Muscle layer of duodenum (tissue), 2 donors: ENCODE data around the gene MYH7.
"Not testable (repeated sequence)": the region's sequence is repeated elsewhere in the genome, so short reads cannot be mapped to it uniquely, and the experiment has no call there.

ENCODE experiments used
- H3K27ac ChIP-seq: one replicate; pipeline ENCODE4 v1.7.0; 2013; ENCODE audit warnings: mild to moderate bottlenecking, low read length
- H3K27me3 ChIP-seq: one replicate; pipeline ENCODE4 v1.7.0; 2013; ENCODE audit warnings: low read depth, mild to moderate bottlenecking, control low read depth, low read length
- H3K36me3 ChIP-seq, 2 donors: one replicate each; pipeline ENCODE4 v1.7.0; 2013; ENCODE audit warnings: low read length in 2 of 2, control low read depth in 1 of 2, mild to moderate bottlenecking in 1 of 2; ENCODE audit not compliant: insufficient read depth in 2 of 2, control insufficient read depth in 1 of 2
- H3K4me1 ChIP-seq, 2 donors: one replicate each; pipeline ENCODE4 v1.7.0; 2013; ENCODE audit warnings: low read length in 2 of 2, mild to moderate bottlenecking in 2 of 2, control low read depth in 1 of 2, moderate library complexity in 1 of 2; ENCODE audit not compliant: insufficient read depth in 2 of 2, control insufficient read depth in 1 of 2
- H3K4me3 ChIP-seq, 2 donors: one replicate each; pipeline ENCODE4 v1.7.0; 2013; ENCODE audit warnings: low read length in 2 of 2, low read depth in 1 of 2, mild to moderate bottlenecking in 1 of 2
- H3K9me3 ChIP-seq, 2 donors: one replicate each; pipeline ENCODE4 v1.7.0; 2013; ENCODE audit warnings: low read length in 2 of 2, control low read depth in 1 of 2, mild to moderate bottlenecking in 1 of 2; ENCODE audit not compliant: control insufficient read depth in 1 of 2
- donor health status: healthy.

The MYH7 gene

DNA sequence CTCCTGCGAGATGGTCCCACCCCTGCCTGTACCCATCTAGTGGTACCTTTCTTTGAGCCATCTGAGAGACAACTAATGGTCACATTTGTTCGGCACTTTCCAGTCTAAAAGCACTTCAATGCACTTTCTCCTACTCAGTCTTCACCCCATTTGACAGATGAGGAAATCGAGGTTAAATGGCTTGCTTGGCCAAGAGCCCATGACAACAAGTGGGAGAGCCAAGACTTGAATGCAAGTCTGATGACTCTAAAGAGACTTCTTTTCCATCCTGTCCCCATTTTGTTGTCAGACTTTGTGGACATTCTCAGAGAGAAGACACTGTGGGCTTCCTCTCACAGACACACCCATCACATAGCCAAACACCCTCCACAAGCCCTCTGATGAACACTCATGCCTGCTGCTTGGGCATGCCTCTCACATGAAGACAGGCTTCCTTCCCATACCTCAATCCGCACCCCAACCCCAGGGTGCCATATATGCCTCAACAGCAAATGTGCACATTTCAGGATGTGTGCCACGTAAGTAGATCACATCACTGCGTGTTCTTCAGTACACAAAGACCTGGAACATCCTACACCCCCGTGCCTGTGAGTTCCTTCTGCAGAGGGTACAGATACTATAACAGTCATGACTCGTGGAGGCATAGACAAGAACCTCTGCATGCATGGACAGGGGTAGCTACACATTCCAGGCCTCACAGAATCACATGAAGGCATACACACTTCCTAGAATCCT lies 805 bp downstream of the MYH7 start:
- peaks cover 0 to 22% of the 10 kb centered on the region in 2 donors for H3K4me1 ChIP-seq
- no peak overlapping the region for H3K27ac ChIP-seq
- no peaks in the 10 kb centered on the region for H3K9me3 ChIP-seq
- no peaks in the 10 kb centered on the region for H3K36me3 ChIP-seq
- no peak overlapping the region for H3K4me3 ChIP-seq
- no peaks in the 10 kb centered on the region for H3K27me3 ChIP-seq

DNA sequence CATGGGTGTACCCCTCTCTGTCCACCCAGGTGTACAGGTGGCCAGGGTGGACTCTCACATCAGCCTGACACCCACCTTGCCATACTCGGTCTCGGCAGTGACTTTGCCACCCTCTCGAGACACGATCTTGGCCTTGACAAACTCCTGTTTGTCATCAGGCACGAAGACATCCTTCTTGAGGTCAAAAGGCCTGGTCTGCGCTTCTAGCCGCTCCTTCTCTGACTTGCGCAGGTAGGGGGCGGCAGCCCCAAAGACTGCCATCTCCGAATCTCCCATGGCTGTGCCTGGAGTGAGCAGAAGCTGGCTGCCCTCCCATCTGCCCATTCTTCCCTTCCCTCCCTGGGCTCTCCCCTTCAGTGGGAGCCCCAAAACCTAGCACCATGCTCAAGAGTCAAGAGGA lies 2.0 kb downstream of the MYH7 start:
- Histone ChIP-seq H3K36me3 (no peaks in the 10 kb centered on the region), H3K27me3 (no peaks in the 10 kb centered on the region), H3K4me1 (peaks cover 0 to 22% of the 10 kb centered on the region in 2 donors), H3K4me3 (no peak overlapping the region), H3K27ac (no peak overlapping the region), H3K9me3 (no peaks in the 10 kb centered on the region)

DNA sequence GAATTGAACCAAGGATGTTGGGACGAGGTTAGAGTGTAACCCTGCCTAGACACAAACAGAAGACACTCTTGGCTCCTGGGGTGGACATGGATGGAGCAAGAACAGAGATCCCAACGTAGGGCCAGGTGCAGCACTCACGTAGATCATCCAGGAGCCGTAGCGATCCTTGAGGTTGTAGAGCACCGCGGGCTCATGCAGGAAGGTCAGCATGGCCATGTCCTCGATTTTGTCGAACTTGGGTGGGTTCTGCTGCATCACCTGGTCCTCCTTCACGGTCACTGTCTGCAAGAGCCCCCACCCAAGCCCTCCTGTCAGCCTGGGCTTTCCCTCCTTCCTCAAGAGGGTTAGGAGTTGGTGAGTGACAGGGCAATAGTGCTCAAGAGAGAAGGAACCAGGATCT lies 2.5 kb downstream of the MYH7 start:
- H3K27ac ChIP-seq, result no peak overlapping the region

DNA sequence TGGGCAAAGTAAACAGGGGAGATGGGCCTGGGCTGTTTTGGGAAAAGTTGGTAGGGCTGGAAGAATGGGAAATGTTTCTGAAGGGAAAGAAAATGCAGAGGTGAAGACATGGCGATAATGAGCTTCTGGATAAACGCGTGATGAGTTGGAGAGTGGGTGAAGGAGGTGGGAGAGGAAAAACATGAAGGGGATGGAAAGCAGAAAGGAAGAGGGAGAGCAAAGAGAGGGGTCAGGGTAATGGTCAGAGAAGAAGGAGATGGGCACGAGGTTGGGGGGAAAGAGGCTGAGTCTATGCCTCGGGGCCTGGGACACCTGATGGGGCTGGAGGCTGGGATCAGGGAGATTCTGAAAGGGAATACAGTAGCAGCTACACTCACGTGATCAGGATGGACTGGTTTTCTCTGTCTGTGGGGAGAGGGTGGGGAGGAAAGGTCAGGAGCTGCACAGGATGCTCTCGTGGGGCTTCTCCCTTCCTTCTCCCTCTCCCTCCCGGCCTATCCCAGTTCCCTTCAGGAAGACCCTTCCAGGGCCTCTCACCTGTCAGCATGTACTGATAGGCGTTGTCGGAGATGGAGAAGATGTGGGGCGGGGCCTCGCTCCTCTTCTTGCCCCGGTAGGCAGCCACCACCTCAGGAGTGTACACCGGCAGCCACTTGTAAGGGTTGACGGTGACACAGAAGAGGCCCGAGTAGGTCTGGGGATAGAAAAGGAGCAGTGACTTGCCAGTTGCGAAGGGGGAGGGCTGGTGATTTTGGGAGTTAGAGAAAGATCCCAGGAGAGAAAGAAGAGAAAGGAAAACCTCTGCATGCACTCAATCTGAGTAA lies 3.1 kb downstream of the MYH7 start:
- H3K27me3 ChIP-seq, result no peaks in the 10 kb centered on the region
- no peak overlapping the region for H3K27ac ChIP-seq
- H3K9me3 ChIP-seq, result no peaks in the 10 kb centered on the region
- H3K36me3 ChIP-seq, result no peaks in the 10 kb centered on the region
- H3K4me1 ChIP-seq, result peaks cover 0 to 20% of the 10 kb centered on the region in 2 donors
- H3K4me3 ChIP-seq, result no peak overlapping the region

More for the DNA sequence above, 2.5 kb downstream of the MYH7 start:
- Histone ChIP-seq H3K4me3 (no peak overlapping the region), H3K27me3 (no peaks in the 10 kb centered on the region), H3K36me3 (no peaks in the 10 kb centered on the region), H3K9me3 (no peaks in the 10 kb centered on the region), H3K4me1 (peaks cover 0 to 22% of the 10 kb centered on the region in 2 donors)

GRCh38 chr14:23431486-23431885 lies 4.0 kb downstream of the MYH7 start:
- no peaks in the 10 kb centered on the region for H3K27me3 ChIP-seq
- no peaks in the 10 kb centered on the region for H3K9me3 ChIP-seq
- H3K4me1 ChIP-seq, result peaks cover 0 to 12% of the 10 kb centered on the region in 2 donors
- no peak overlapping the region for H3K27ac ChIP-seq
- no peak overlapping the region for H3K4me3 ChIP-seq
- no peaks in the 10 kb centered on the region for H3K36me3 ChIP-seq

- peaks cover 0 to 4% of the 10 kb centered on the region in 2 donors for H3K4me1 ChIP-seq
- H3K36me3 ChIP-seq, result no peaks in the 10 kb centered on the region
- H3K9me3 ChIP-seq, result no peaks in the 10 kb centered on the region
- no peak overlapping the region for H3K4me3 ChIP-seq
- H3K27me3 ChIP-seq, result no peaks in the 10 kb centered on the region
- no peak overlapping the region for H3K27ac ChIP-seq
Observed at GRCh38 chr14:23430723-23431085, 4.8 kb downstream of the MYH7 start.

DNA sequence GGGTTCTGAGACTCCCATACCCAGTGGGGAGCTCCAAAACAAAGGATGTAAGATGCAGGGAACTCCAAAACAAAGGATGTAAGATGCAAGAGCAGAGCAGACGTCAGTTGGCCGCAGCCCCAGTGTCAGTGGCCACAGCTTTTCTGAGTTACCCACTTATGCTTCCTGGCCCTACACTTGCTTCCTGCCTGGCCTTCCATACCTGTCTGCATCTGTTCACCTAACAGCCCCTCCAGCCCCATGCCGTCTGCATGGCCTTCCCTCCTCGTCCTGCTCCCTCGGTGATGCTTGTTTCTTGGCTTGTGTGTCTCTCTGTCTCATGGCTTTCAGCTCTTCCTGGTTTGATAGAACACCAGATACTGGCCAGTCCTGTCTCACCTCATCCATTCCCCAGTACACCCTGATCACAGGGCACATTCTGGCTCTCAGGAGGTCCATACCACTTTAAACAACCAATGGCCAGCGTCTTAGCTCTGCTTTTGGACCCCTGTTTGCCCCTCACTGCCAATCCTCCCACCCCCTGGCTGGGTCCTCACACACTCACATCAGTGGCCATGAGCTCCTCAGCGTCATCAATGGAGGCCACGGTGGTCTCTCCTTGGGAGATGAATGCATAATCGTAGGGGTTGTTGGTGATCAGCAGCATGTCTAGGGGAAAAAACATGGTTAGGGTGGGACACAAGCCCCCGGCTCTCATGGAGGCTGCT lies 5.3 kb downstream of the MYH7 start:
- no peaks in the 10 kb centered on the region for H3K9me3 ChIP-seq
- no peaks in the 10 kb centered on the region for H3K27me3 ChIP-seq
- H3K4me1 ChIP-seq, result no peaks in the 10 kb centered on the region
- no peak overlapping the region for H3K27ac ChIP-seq
- H3K4me3 ChIP-seq, result no peak overlapping the region
- no peaks in the 10 kb centered on the region for H3K36me3 ChIP-seq

- no peak overlapping the region for H3K4me3 ChIP-seq
- no peaks in the 10 kb centered on the region for H3K36me3 ChIP-seq
Observed at GRCh38 chr14:23428686-23429495, 6.6 kb downstream of the MYH7 start.

DNA sequence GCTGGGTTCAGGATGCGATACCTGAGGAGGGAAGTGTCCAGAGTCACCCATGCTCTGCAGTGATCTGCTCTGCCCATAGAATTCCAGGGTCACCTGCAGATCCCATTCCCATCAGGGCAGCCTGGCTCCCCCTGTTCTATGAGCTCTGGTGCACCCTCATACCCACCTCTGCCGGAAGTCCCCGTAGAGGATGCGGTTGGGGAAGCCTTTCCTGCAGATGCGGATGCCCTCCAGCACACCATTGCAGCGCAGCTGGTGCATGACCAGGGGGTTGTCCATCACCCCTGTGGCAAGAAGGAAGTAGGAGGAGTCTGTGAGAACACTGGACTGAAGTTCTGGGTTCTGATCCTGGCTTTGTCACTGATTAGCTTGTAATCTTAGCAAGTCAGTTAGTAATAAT lies 9.7 kb downstream of the MYH7 start:
- not testable (repeated sequence) for H3K4me1 ChIP-seq, H3K27ac ChIP-seq, H3K4me3 ChIP-seq, H3K27me3 ChIP-seq, H3K9me3 ChIP-seq, H3K36me3 ChIP-seq

More at GRCh38 chr14:23428686-23429495, 6.6 kb downstream of the MYH7 start:
- H3K27me3 ChIP-seq, result no peaks in the 10 kb centered on the region
- no peak overlapping the region for H3K27ac ChIP-seq
- H3K4me1 ChIP-seq, result no peaks in the 10 kb centered on the region
- no peaks in the 10 kb centered on the region for H3K9me3 ChIP-seq

GRCh38 chr14:23425169-23425568 lies 10.3 kb downstream of the MYH7 start:
- no peaks in the 10 kb centered on the region for H3K9me3 ChIP-seq
- H3K27ac ChIP-seq, result no peak overlapping the region
- H3K27me3 ChIP-seq, result no peaks in the 10 kb centered on the region
- no peaks in the 10 kb centered on the region for H3K36me3 ChIP-seq
- no peak overlapping the region for H3K4me3 ChIP-seq
- no peaks in the 10 kb centered on the region for H3K4me1 ChIP-seq

GRCh38 chr14:23423657-23424056 lies 11.8 kb downstream of the MYH7 start:
- Histone ChIP-seq H3K4me3 (no peak overlapping the region), H3K27ac (no peak overlapping the region), H3K9me3 (no peaks in the 10 kb centered on the region), H3K4me1 (no peaks in the 10 kb centered on the region), H3K36me3 (no peaks in the 10 kb centered on the region), H3K27me3 (no peaks in the 10 kb centered on the region)
